Measurements from ENCODE around the gene EYA2.

The EYA2 gene

GRCh38 chr20:47196091-47197081 is 301.7 kb downstream of the EYA2 start:
- Histone ChIP-seq H4K8ac (ENCODE audit: low read depth, low read length) (no peak overlapping the region), H2BK12ac (ENCODE audit: low read length) (peak overlapping the region; percentile 68), H3K4me2 (ENCODE audit: insufficient read depth, low read length, poor library complexity, severe bottlenecking) (peak overlapping the region; percentile 11), H3K9me3 (replicated peaks in 1 of 2; ENCODE audit: control insufficient read depth in 2 of 2, insufficient read depth in 1 of 2, low read depth in 1 of 2, low read length in 2 of 2) (no peaks in the 10 kb centered on the region), H2BK120ac (ENCODE audit: low read depth, low read length) (no peak overlapping the region), H2AFZ (ENCODE audit: low read length) (peak overlapping the region; percentile 85), H3K18ac (ENCODE audit: low read length) (peak overlapping the region; percentile 79), H3K79me1 (ENCODE audit: low read depth, low read length) (no peaks in the 10 kb centered on the region), H2BK5ac (ENCODE audit: low read length) (no peak overlapping the region), H3K36me3 (replicated peaks in 1 of 2; ENCODE audit: control insufficient read depth in 2 of 2, insufficient read depth in 2 of 2, low read length in 2 of 2) (no peaks in the 10 kb centered on the region), H2BK15ac (ENCODE audit: low read length) (no peak overlapping the region), H3K4me1 (ENCODE audit: control insufficient read depth in 2 of 2, insufficient read depth in 1 of 2, low read depth in 1 of 2, low read length in 2 of 2) (peaks cover 2 to 3% of the 10 kb centered on the region in 2 donors), H3K14ac (ENCODE audit: low read length) (no peak overlapping the region), H3K4ac (ENCODE audit: low read length) (peak overlapping the region; percentile 79), H3K27ac (replicated peaks; ENCODE audit: low read length) (no peak overlapping the region), H3K23ac (ENCODE audit: low read depth, low read length, poor library complexity) (peak overlapping the region; percentile 5), H2AK5ac (ENCODE audit: low read depth, low read length) (peak overlapping the region; percentile 49), H3K4me3 (ENCODE audit: low read length in 2 of 2) (no peak overlapping the region), H3K27me3 (ENCODE audit: control insufficient read depth in 3 of 3, insufficient read depth in 3 of 3, low read depth in 1 of 3, low read length in 3 of 3) (peaks cover 0 to 5% (median 0%) of the 10 kb centered on the region in 3 experiments), H3K9ac (ENCODE audit: low read depth, low read length, poor library complexity) (no peak overlapping the region), H4K91ac (ENCODE audit: low read depth, low read length, poor library complexity) (no peak overlapping the region)
- DNase-seq (ENCODE audit: low spot score) = peak; percentile 69
- no CpG with 5 or more reads among the region's 34 CpGs for WGBS, 2 donors (ENCODE audit: extremely low coverage in 2 of 2, insufficient read length in 2 of 2, insufficient replicate concordance in 1 of 2)

- no peaks in the 10 kb centered on the region for H3K36me3 ChIP-seq (replicated peaks in 1 of 2; ENCODE audit: control insufficient read depth in 2 of 2, insufficient read depth in 2 of 2, low read length in 2 of 2)
- H3K9ac ChIP-seq (ENCODE audit: low read depth, low read length, poor library complexity) = no peak overlapping the region
- no peak overlapping the region for H3K14ac ChIP-seq (ENCODE audit: low read length)
- no peak overlapping the region for H2AFZ ChIP-seq (ENCODE audit: low read length)
- DNase-seq (ENCODE audit: low spot score) = no peak
- no peak overlapping the region for H3K27ac ChIP-seq (replicated peaks; ENCODE audit: low read length)
- no peak overlapping the region for H2BK5ac ChIP-seq (ENCODE audit: low read length)
- H2BK120ac ChIP-seq (ENCODE audit: low read depth, low read length) = no peak overlapping the region
- peaks cover 0 to 5% (median 0%) of the 10 kb centered on the region in 3 experiments for H3K27me3 ChIP-seq (ENCODE audit: control insufficient read depth in 3 of 3, insufficient read depth in 3 of 3, low read depth in 1 of 3, low read length in 3 of 3)
- no CpG with 5 or more reads among the region's 3 CpGs for WGBS, 2 donors (ENCODE audit: extremely low coverage in 2 of 2, insufficient read length in 2 of 2, insufficient replicate concordance in 1 of 2)
- no peak overlapping the region for H2BK12ac ChIP-seq (ENCODE audit: low read length)
- no peak overlapping the region for H3K4me3 ChIP-seq (ENCODE audit: low read length in 2 of 2)
- no peak overlapping the region for H4K8ac ChIP-seq (ENCODE audit: low read depth, low read length)
- H3K9me3 ChIP-seq (replicated peaks in 1 of 2; ENCODE audit: control insufficient read depth in 2 of 2, insufficient read depth in 1 of 2, low read depth in 1 of 2, low read length in 2 of 2) = no peaks in the 10 kb centered on the region
- no peaks in the 10 kb centered on the region for H3K79me1 ChIP-seq (ENCODE audit: low read depth, low read length)
- H3K4me2 ChIP-seq (ENCODE audit: insufficient read depth, low read length, poor library complexity, severe bottlenecking) = no peak overlapping the region
- no peak overlapping the region for H2AK5ac ChIP-seq (ENCODE audit: low read depth, low read length)
- no peak overlapping the region for H3K18ac ChIP-seq (ENCODE audit: low read length)
- no peak overlapping the region for H3K4ac ChIP-seq (ENCODE audit: low read length)
- H3K23ac ChIP-seq (ENCODE audit: low read depth, low read length, poor library complexity) = no peak overlapping the region
- H3K4me1 ChIP-seq (ENCODE audit: control insufficient read depth in 2 of 2, insufficient read depth in 1 of 2, low read depth in 1 of 2, low read length in 2 of 2) = peaks cover 2 to 3% of the 10 kb centered on the region in 2 donors
- no peak overlapping the region for H2BK15ac ChIP-seq (ENCODE audit: low read length)
- no peak overlapping the region for H4K91ac ChIP-seq (ENCODE audit: low read depth, low read length, poor library complexity)
Observed at GRCh38 chr20:47198254-47198671, 303.6 kb downstream of the EYA2 start.

GRCh38 chr20:47198996-47199552 is 304.4 kb downstream of the EYA2 start:
- Histone ChIP-seq H3K27ac (replicated peaks; ENCODE audit: low read length) (no peak overlapping the region), H3K4ac (ENCODE audit: low read length) (no peak overlapping the region), H4K8ac (ENCODE audit: low read depth, low read length) (no peak overlapping the region), H2BK5ac (ENCODE audit: low read length) (no peak overlapping the region), H3K9ac (ENCODE audit: low read depth, low read length, poor library complexity) (no peak overlapping the region), H3K36me3 (replicated peaks in 1 of 2; ENCODE audit: control insufficient read depth in 2 of 2, insufficient read depth in 2 of 2, low read length in 2 of 2) (no peaks in the 10 kb centered on the region), H2BK12ac (ENCODE audit: low read length) (no peak overlapping the region), H2BK15ac (ENCODE audit: low read length) (no peak overlapping the region), H3K9me3 (replicated peaks in 1 of 2; ENCODE audit: control insufficient read depth in 2 of 2, insufficient read depth in 1 of 2, low read depth in 1 of 2, low read length in 2 of 2) (no peaks in the 10 kb centered on the region), H3K27me3 (ENCODE audit: control insufficient read depth in 3 of 3, insufficient read depth in 3 of 3, low read depth in 1 of 3, low read length in 3 of 3) (peaks cover 0 to 5% (median 0%) of the 10 kb centered on the region in 3 experiments), H2AFZ (ENCODE audit: low read length) (no peak overlapping the region), H4K91ac (ENCODE audit: low read depth, low read length, poor library complexity) (no peak overlapping the region), H3K4me3 (ENCODE audit: low read length in 2 of 2) (no peak overlapping the region), H3K79me1 (ENCODE audit: low read depth, low read length) (no peaks in the 10 kb centered on the region), H3K4me2 (ENCODE audit: insufficient read depth, low read length, poor library complexity, severe bottlenecking) (no peak overlapping the region), H2AK5ac (ENCODE audit: low read depth, low read length) (no peak overlapping the region), H3K4me1 (ENCODE audit: control insufficient read depth in 2 of 2, insufficient read depth in 1 of 2, low read depth in 1 of 2, low read length in 2 of 2) (peaks cover 2 to 3% of the 10 kb centered on the region in 2 donors), H2BK120ac (ENCODE audit: low read depth, low read length) (no peak overlapping the region), H3K14ac (ENCODE audit: low read length) (no peak overlapping the region), H3K23ac (ENCODE audit: low read depth, low read length, poor library complexity) (no peak overlapping the region), H3K18ac (ENCODE audit: low read length) (no peak overlapping the region)
- WGBS, 2 donors (ENCODE audit: extremely low coverage in 2 of 2, insufficient read length in 2 of 2, insufficient replicate concordance in 1 of 2) = no CpG with 5 or more reads among the region's 14 CpGs
- DNase-seq (ENCODE audit: low spot score) = no peak

- Histone ChIP-seq H3K18ac (ENCODE audit: low read length) (no peak overlapping the region), H4K8ac (ENCODE audit: low read depth, low read length) (no peak overlapping the region), H3K36me3 (replicated peaks in 1 of 2; ENCODE audit: control insufficient read depth in 2 of 2, insufficient read depth in 2 of 2, low read length in 2 of 2) (no peaks in the 10 kb centered on the region), H3K9ac (ENCODE audit: low read depth, low read length, poor library complexity) (no peak overlapping the region), H3K4ac (ENCODE audit: low read length) (no peak overlapping the region), H3K27me3 (ENCODE audit: control insufficient read depth in 3 of 3, insufficient read depth in 3 of 3, low read depth in 1 of 3, low read length in 3 of 3) (no peaks in the 10 kb centered on the region), H2AK5ac (ENCODE audit: low read depth, low read length) (no peak overlapping the region), H2BK5ac (ENCODE audit: low read length) (no peak overlapping the region), H2BK120ac (ENCODE audit: low read depth, low read length) (no peak overlapping the region), H2BK15ac (ENCODE audit: low read length) (no peak overlapping the region), H3K27ac (replicated peaks; ENCODE audit: low read length) (no peak overlapping the region), H3K4me3 (ENCODE audit: low read length in 2 of 2) (no peak overlapping the region), H3K23ac (ENCODE audit: low read depth, low read length, poor library complexity) (no peak overlapping the region), H2AFZ (ENCODE audit: low read length) (no peak overlapping the region), H3K4me2 (ENCODE audit: insufficient read depth, low read length, poor library complexity, severe bottlenecking) (no peak overlapping the region), H3K14ac (ENCODE audit: low read length) (no peak overlapping the region), H2BK12ac (ENCODE audit: low read length) (no peak overlapping the region), H3K79me1 (ENCODE audit: low read depth, low read length) (no peaks in the 10 kb centered on the region), H3K9me3 (replicated peaks in 1 of 2; ENCODE audit: control insufficient read depth in 2 of 2, insufficient read depth in 1 of 2, low read depth in 1 of 2, low read length in 2 of 2) (no peaks in the 10 kb centered on the region), H4K91ac (ENCODE audit: low read depth, low read length, poor library complexity) (no peak overlapping the region), H3K4me1 (ENCODE audit: control insufficient read depth in 2 of 2, insufficient read depth in 1 of 2, low read depth in 1 of 2, low read length in 2 of 2) (peaks cover 2 to 3% of the 10 kb centered on the region in 2 donors)
- no CpG with 5 or more reads among the region's 9 CpGs for WGBS, 2 donors (ENCODE audit: extremely low coverage in 2 of 2, insufficient read length in 2 of 2, insufficient replicate concordance in 1 of 2)
- DNase-seq (ENCODE audit: low spot score) = no peak
Observed at GRCh38 chr20:47201074-47201730, 306.6 kb downstream of the EYA2 start.

Data from neuronal stem cell (in vitro differentiated cells).